ENCODE measurements around the gene KIAA1549.

GRCh38 chr7:138893258-138893657, 87.9 kb downstream of the KIAA1549 start:
- TF ChIP-seq CTCF (IDR thresholded peaks at IDR 0.05) (no peak), POLR2A (IDR thresholded peaks at IDR 0.05) (no peak)
